HG02610 (cell line): Measurements from ENCODE around the gene SNX13.

ENCODE experiments used
- ATAC-seq: cut with Tn5 transposase; IDR thresholded peaks from one replicate; pipeline ENCODE4 v1.9.1; 2021; ENCODE audit warnings: mild to moderate bottlenecking, moderate library complexity; ENCODE audit not compliant: unreplicated experiment

Gene SNX13

GRCh38 chr7:17786314-17786852 is 153.9 kb downstream of the SNX13 start:
- no peak for ATAC-seq

GRCh38 chr7:17782216-17782549 is 158.1 kb downstream of the SNX13 start:
- no peak for ATAC-seq

GRCh38 chr7:17781491-17782215 is 158.6 kb downstream of the SNX13 start:
- no peak for ATAC-seq

GRCh38 chr7:17779381-17779780 is 160.9 kb downstream of the SNX13 start:
- ATAC-seq: no peak

GRCh38 chr7:17774716-17775288 is 165.5 kb downstream of the SNX13 start:
- ATAC-seq: no peak

- peak; percentile 51 for ATAC-seq
Observed at GRCh38 chr7:17774248-17774647, 166.0 kb downstream of the SNX13 start.

GRCh38 chr7:17773289-17773626 is 167.0 kb downstream of the SNX13 start:
- ATAC-seq: no peak

GRCh38 chr7:17772581-17773288 is 167.6 kb downstream of the SNX13 start:
- peak; percentile 42 for ATAC-seq

GRCh38 chr7:17771901-17772408 is 168.3 kb downstream of the SNX13 start:
- no peak for ATAC-seq

GRCh38 chr7:17770710-17771375 is 169.5 kb downstream of the SNX13 start:
- peak; percentile 25 for ATAC-seq

GRCh38 chr7:17769918-17770317 is 170.4 kb downstream of the SNX13 start:
- ATAC-seq: peak; percentile 46

GRCh38 chr7:17758008-17758407 is 182.3 kb downstream of the SNX13 start:
- no peak for ATAC-seq

GRCh38 chr7:17746020-17746530 is 194.2 kb downstream of the SNX13 start:
- ATAC-seq: no peak

- ATAC-seq: peak; percentile 41
Observed at GRCh38 chr7:17745610-17746009, 194.7 kb downstream of the SNX13 start.

GRCh38 chr7:17743316-17743715 is 197.0 kb downstream of the SNX13 start:
- no peak for ATAC-seq

GRCh38 chr7:17741426-17741825 is 198.9 kb downstream of the SNX13 start:
- ATAC-seq: no peak
